ENCODE measurements around the gene CHURC1. TPM values are rescaled to one million over a fixed set of nuclear protein-coding genes. Genes with fewer than 3 reads are reported as not detected.

The CHURC1 gene
- total RNA-seq, 4 donors from 2014 or later: 67.0 to 138 (median 107) TPM

- Histone ChIP-seq H3K36me3 (peaks cover 0 to 83% (median 63%) of the 10 kb centered on the region in 4 donors), H3K27me3 (no peaks in the 10 kb centered on the region), H3K4me3 (no peak overlapping the region), H3K27ac (replicated peaks in 1 of 4) (peak overlapping the region in 2 of 4 donors; percentile 64 to 78), H3K4me1 (peaks cover 24 to 40% (median 35%) of the 10 kb centered on the region in 4 donors), H3K9me3 (no peaks in the 10 kb centered on the region)
- WGBS: 85% methylated on average over 7 of the region's 7 CpGs
- DNase-seq (ENCODE audit: extremely low spot score): peak; percentile 47
- intact Hi-C loops (cut with DNase I): no loop called here
- TF ChIP-seq, protein P1, sequence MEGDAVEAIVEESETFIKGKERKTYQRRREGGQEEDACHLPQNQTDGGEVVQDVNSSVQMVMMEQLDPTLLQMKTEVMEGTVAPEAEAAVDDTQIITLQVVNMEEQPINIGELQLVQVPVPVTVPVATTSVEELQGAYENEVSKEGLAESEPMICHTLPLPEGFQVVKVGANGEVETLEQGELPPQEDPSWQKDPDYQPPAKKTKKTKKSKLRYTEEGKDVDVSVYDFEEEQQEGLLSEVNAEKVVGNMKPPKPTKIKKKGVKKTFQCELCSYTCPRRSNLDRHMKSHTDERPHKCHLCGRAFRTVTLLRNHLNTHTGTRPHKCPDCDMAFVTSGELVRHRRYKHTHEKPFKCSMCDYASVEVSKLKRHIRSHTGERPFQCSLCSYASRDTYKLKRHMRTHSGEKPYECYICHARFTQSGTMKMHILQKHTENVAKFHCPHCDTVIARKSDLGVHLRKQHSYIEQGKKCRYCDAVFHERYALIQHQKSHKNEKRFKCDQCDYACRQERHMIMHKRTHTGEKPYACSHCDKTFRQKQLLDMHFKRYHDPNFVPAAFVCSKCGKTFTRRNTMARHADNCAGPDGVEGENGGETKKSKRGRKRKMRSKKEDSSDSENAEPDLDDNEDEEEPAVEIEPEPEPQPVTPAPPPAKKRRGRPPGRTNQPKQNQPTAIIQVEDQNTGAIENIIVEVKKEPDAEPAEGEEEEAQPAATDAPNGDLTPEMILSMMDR (IDR thresholded peaks at IDR 0.05): no peak
- no peak for TF ChIP-seq POLR2A (IDR thresholded peaks at IDR 0.05; ENCODE audit: low read depth)
- TF ChIP-seq POLR2AphosphoS5 (IDR thresholded peaks at IDR 0.05): no peak
Measured at GRCh38 chr14:64928239-64929013, 14.2 kb downstream of the CHURC1 start.

DNA sequence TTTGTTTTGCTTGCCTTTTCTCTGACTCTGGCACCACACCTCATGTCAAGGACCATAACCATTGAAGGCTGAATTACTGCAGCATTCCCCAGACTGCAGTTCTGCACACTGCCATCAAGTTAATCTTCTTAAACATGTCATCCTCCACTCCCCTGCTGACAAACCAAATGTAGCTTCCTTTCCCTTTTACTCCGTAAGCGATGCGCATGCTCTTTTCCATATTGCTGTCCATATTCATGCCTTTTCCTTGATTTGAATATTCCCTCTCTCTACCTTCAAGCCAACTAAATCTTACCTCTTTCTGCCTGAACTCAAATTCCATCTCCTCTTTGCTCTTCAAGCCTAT lies 14.7 kb downstream of the CHURC1 start:
- intact Hi-C loops (cut with DNase I): no loop called here
- Histone ChIP-seq H3K4me1 (peaks cover 24 to 40% (median 35%) of the 10 kb centered on the region in 4 donors), H3K27me3 (no peaks in the 10 kb centered on the region), H3K4me3 (no peak overlapping the region), H3K9me3 (no peaks in the 10 kb centered on the region), H3K27ac (replicated peaks in 1 of 4) (peak overlapping the region; percentile 58 to 78 (median 67)), H3K36me3 (peaks cover 0 to 87% (median 66%) of the 10 kb centered on the region in 4 donors)
- TF ChIP-seq POLR2AphosphoS5 (IDR thresholded peaks at IDR 0.05): no peak
- TF ChIP-seq POLR2A (IDR thresholded peaks at IDR 0.05; ENCODE audit: low read depth): no peak
- no peak for TF ChIP-seq EP300 (IDR thresholded peaks at IDR 0.05)
- TF ChIP-seq, protein P1 (IDR thresholded peaks at IDR 0.05): no peak
- WGBS: 100% methylated on average over 3 of the region's 3 CpGs
- no peak for DNase-seq (ENCODE audit: extremely low spot score)

DNA sequence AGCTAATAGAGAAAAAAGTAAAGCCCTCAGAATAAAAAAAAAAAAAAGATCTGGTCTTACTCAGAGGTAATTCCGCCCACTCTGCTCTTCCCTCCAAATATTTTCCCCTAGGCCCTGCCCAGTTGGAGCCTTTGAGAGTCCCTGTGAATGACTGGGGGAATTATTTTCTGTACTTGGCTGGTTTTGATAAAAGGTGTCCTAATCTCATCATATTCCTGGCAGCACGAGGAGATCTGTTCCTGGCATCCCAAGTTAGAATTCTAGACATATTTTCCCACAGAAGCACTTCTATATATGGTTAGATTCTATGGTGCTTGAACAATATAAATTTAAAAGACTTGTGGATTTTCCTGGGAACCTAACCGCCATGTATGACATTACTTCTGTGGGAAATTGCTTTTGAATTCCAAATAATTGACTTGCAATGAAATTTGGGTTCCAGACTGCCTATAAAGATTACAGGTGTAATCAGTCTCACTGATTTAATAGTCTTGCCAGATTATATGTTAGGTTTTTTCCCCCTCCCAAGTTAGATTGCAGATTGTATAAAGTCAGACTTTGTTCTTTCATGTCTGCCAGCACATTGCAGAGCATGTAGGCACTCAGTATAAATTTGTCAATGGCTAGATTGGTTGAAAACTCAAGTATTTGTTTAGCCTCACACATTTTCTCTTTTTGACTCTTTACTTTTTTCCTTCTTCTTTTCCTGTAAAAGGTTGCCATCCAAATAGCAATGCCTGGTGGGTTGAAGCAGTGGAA lies 16.0 kb downstream of the CHURC1 start:
- no peaks in the 10 kb centered on the region for H3K9me3 ChIP-seq
- H3K36me3 ChIP-seq: peaks cover 5 to 80% (median 61%) of the 10 kb centered on the region in 4 donors
- DNase-seq (ENCODE audit: extremely low spot score): peak; percentile 45
- WGBS: 45% methylated on average over 3 of the region's 3 CpGs
- peaks cover 24 to 50% (median 43%) of the 10 kb centered on the region in 4 donors for H3K4me1 ChIP-seq
- TF ChIP-seq POLR2A (IDR thresholded peaks at IDR 0.05; ENCODE audit: low read depth) (no peak), POLR2AphosphoS5 (IDR thresholded peaks at IDR 0.05) (no peak), EP300 (IDR thresholded peaks at IDR 0.05) (no peak)
- TF ChIP-seq, protein P1 (IDR thresholded peaks at IDR 0.05): no peak
- H3K27ac ChIP-seq (replicated peaks in 1 of 4): peak overlapping the region; percentile 58 to 78 (median 67)
- intact Hi-C loops (cut with DNase I): no loop called here
- no peak overlapping the region for H3K4me3 ChIP-seq
- H3K27me3 ChIP-seq: no peaks in the 10 kb centered on the region

GRCh38 chr14:64931123-64931522 lies 16.9 kb downstream of the CHURC1 start:
- Histone ChIP-seq H3K36me3 (peaks cover 5 to 72% (median 55%) of the 10 kb centered on the region in 4 donors), H3K9me3 (no peaks in the 10 kb centered on the region), H3K27me3 (no peaks in the 10 kb centered on the region), H3K4me1 (peaks cover 27 to 58% (median 51%) of the 10 kb centered on the region in 4 donors), H3K27ac (replicated peaks in 1 of 4) (peak overlapping the region; percentile 58 to 78 (median 67)), H3K4me3 (no peak overlapping the region)
- peak; percentile 14 for DNase-seq (ENCODE audit: extremely low spot score)
- TF ChIP-seq, protein P1 (IDR thresholded peaks at IDR 0.05): no peak
- TF ChIP-seq EP300 (IDR thresholded peaks at IDR 0.05): no peak
- no peak for TF ChIP-seq POLR2A (IDR thresholded peaks at IDR 0.05; ENCODE audit: low read depth)
- no peak for TF ChIP-seq POLR2AphosphoS5 (IDR thresholded peaks at IDR 0.05)
- 58% methylated on average over 2 of the region's 2 CpGs for WGBS
- intact Hi-C loops (cut with DNase I): no loop called here

Data from esophagus muscularis mucosa (tissue), 4 donors.